Neural progenitor cell (in vitro differentiated cells): ENCODE results near the gene HMGCR.

ENCODE experiments used
- CTCF ChIP-seq: fragments of 200-600 bp; sonication (generic); IDR thresholded peaks from 2 replicates; pipeline ENCODE4 v1.5.1; 2017; ENCODE audit warnings: antibody characterized with exemption, mild to moderate bottlenecking
- EZH2 ChIP-seq: fragments of 200-600 bp; sonication (generic); IDR thresholded peaks from 2 replicates; pipeline ENCODE4 v1.6.1; 2017; ENCODE audit warnings: antibody characterized with exemption, mild to moderate bottlenecking, moderate library complexity
- EZH2phosphoT487 ChIP-seq: fragments of 200-600 bp; sonication (generic); IDR thresholded peaks from 2 replicates; pipeline ENCODE4 v1.6.1; 2017; ENCODE audit warnings: antibody characterized with exemption

DNA sequence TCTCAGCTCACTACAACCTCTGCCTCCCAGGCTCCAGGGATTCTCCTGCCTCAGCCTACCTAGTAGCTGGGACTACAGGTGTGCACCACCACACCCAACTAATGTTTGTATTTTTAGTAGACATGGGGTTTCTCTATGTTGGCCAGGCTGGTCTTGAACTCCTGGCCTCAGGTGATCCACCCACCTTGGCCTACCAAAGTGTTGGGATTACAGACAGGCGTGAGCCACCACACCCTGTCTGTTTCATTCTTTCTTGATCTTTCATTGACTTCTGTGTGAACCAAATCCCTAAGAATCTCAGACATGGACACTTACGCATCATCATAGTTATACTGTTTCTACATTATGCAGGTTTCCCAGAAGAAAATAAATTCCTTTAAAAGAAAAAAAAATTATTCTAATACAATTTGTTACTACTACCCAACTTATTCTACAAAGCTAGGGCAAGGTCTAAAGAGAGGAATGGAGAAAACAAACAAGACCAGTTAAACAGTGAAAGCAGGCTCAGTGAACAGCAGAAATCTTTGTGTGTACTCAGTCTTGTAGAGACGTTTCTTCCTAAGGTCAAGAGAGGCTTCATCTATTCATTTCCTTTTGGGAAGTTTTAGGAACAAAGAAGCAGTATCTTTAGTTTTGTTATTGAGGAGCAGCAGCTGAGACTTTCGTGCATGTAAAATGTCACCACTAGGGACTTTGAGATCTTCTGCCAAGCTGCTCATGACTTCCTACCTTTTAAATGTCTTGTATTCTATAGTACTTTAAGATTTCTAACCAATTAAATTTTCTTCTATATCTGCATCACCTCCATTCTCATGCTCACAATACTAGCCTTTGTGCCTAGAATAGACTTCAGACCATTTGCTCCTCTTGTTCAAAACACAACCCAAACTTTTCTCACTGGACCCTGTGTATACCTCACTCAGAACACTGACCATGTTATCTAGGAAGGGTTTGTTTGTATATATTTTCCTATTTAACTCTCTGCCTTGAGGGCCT is 5.6 kb upstream of the HMGCR start:
- TF ChIP-seq CTCF, result peak; percentile 20
- TF ChIP-seq EZH2, result no peak
- TF ChIP-seq EZH2phosphoT487, result no peak
